DMS79 (cell line): ENCODE results near the gene TMEM135.
"Not testable (repeated sequence)": the region's sequence is repeated elsewhere in the genome, so short reads cannot be mapped to it uniquely, and the experiment has no call there.

ENCODE experiments used
- DNase-seq: peaks from one replicate; lab custom pipeline; 2025; lab: John Stamatoyannopoulos, UW

TMEM135 gene

DNA sequence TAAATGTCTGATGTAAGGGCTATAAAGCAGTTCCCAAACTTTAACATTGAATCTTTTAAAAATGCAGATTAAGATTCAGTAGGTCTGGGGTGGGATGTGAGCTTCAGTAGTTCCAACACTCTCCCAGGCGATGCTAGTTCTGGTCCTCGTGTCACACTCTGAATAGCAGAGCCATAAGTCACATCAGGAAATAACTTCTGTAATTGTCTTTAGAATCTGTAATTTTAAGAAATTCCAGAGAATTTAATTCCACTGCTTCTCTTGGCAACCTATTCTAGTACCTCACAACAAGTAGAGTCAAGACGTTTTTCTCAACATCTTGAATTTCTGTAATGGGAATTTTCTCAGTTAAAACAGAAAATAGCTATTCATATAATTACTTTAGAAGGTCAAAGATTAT, 223.1 kb downstream of the TMEM135 start:
- DNase-seq, result no peak

- DNase-seq, result no peak
Observed at GRCh38 chr11:87263264-87263838, 225.6 kb downstream of the TMEM135 start.

DNA sequence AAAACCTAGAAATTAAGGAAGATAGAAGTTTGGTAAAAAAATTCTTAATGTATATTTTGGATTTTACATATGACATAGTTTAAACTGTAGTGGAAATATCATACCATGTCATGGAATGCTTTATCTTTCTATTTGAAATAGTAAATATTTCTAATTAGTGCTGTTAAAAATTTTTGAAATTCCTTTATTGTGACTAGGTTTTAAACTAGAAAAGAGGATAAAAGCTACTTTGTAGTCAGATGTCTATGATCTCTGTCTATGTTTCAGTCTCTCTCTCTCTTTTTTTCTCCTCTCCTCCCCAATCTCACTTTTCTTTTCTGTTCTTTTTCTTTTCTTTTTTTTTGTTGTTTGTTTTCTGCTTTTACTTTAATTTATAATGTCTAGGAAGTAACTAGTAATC, 226.2 kb downstream of the TMEM135 start:
- DNase-seq, result no peak

DNA sequence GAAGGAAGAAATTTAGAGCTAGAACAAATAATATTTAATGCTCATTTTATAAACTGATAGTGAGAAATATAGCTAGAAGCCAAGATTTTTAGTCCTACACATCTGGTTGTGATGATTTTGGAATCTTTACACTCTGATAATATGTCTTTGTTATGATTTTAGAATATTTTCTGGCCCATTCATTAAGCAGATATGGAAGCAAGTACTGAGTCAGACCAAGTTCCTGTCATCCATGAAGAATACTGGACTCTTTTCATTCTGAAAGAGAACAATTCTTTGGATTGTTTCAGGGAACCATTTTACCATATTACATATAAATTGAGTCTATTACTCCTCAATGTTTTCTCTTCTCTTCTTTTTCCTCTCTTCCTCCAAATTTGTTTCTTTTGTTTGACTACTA, 227.4 kb downstream of the TMEM135 start:
- DNase-seq, result no peak

- DNase-seq, result no peak
Observed at GRCh38 chr11:87265979-87266378, 228.2 kb downstream of the TMEM135 start.

- no peak for DNase-seq
Observed at GRCh38 chr11:87266751-87267150, 229.0 kb downstream of the TMEM135 start.

- not testable (repeated sequence) for DNase-seq
Observed at GRCh38 chr11:87271951-87272350, 234.2 kb downstream of the TMEM135 start.

GRCh38 chr11:87275176-87275575, 237.4 kb downstream of the TMEM135 start:
- no peak for DNase-seq

GRCh38 chr11:87280143-87280542, 242.4 kb downstream of the TMEM135 start:
- DNase-seq, result no peak

GRCh38 chr11:87281496-87281895, 243.8 kb downstream of the TMEM135 start:
- no peak for DNase-seq

GRCh38 chr11:87284306-87284705, 246.6 kb downstream of the TMEM135 start:
- DNase-seq, result no peak

DNA sequence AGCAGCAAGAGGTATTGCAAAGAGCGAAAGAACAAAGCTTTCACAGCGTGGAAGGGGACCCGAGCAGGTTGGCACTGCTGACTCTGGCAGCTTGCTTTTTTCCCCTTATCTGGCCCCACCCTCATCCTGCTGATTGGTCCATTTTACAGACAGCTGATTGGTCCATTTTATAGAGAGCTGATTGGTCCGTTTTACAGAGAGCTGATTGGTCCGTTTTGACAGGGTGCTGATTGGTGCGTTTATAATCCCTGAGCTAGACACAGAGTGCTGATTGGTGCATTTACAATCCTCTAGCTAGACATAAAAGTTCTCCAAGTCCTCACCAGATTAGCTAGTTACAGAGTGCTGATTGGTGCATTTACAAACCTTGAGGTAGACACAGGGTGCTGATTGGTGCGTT, 247.9 kb downstream of the TMEM135 start:
- not testable (repeated sequence) for DNase-seq

- no peak for DNase-seq
Observed at GRCh38 chr11:87286338-87286737, 248.6 kb downstream of the TMEM135 start.

- DNase-seq, result peak; percentile 4
Observed at GRCh38 chr11:87290304-87290922, 252.7 kb downstream of the TMEM135 start.

GRCh38 chr11:87292598-87292997, 254.9 kb downstream of the TMEM135 start:
- DNase-seq, result no peak

GRCh38 chr11:87295237-87295636, 257.5 kb downstream of the TMEM135 start:
- DNase-seq, result no peak

GRCh38 chr11:87296627-87297026, 258.9 kb downstream of the TMEM135 start:
- no peak for DNase-seq

DNA sequence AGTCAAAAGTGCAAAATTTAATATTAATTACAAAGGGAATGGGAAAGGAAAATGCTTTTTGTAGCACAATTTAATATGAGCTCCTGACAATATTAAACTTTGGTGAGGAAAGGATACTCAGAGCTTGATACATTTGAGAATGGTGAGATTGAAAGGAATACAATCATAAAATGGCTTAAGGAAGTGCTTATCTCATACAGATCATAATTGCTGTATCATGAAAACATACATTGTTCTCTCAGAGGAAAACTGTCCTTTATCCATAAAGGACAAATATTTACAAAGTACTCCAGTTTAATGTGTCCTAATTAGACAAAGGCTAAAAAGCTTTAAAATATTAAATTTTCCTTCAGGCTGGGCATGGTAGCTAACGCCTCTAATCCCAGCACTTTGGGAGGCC, 260.4 kb downstream of the TMEM135 start:
- no peak for DNase-seq

DNA sequence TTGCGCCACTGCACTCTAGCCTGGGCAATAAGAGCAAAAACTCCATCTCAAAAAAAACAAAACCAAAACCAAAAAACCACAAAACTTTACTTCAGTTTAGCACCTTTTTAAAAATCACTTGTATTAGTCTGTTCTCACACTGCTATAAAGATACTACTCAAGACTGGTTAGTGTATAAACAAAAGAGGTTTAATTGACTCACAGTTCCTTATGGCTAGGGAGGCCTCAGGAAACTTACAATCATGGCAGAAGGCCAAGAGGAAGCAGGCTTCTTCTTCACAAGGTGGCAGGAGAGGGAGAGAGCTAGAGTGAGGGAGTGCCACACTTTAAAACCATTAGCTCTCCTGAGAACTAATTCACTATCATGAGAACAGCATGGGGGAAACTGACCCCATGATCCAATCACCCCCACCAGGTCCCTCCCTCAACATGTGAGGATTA, 261.3 kb downstream of the TMEM135 start:
- no peak for DNase-seq

GRCh38 chr11:87300640-87301380, 263.1 kb downstream of the TMEM135 start:
- DNase-seq, result no peak

DNA sequence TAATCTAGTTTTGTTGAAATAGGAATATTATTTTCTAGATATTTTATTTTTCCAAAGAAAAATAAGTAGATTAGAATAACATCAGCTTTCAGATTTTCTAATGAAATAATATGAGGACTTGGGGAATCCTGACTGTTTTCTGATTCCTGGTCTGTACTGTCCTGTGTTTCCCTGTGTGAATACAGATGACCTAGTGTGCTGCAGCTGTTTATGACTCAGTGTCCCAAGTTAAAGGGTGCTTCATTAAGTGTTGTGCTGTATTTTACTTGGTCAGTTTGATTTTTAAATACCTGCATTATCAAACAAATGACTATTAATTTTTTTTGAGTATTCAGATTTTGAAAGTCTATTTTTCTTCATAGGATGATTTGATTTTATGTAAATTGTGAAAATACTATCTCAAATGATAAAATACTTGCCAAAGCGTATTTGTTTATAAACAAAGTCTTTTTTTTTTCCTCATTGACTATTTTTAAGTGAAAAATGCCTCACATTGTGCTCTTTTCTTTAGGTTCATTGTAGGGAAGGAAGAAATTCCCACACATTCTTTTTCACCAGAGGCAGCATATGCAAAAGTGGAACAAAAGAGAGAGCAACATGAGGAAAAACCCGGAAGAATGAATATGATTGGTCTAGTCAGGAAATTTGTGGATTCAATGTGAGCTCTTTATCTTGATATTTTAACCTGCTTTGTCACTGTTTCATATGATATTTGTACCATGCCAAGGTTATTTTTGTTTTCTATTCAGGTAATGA, 264.2 kb downstream of the TMEM135 start:
- DNase-seq, result no peak

DNA sequence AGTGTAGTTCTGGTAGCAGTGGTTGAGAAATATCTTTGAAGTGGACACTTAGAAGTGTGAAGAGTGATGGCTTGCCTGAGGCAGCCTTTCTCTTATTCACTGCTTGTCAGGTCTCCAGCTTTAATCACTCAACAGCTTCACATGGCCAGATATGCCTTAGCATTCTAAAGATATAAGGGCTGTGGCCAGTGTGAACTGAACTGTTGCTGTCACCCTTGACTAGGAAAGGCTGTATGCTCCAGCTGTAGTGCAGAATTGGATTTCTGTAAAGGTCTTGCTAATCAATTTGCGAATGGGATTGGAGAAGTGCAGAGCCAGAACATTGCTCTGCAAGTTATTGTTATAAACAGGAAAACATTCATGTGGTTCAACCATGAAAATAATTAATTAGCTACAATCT, 266.7 kb downstream of the TMEM135 start:
- peak; percentile 5 for DNase-seq
